GM19328 (cell line): ENCODE results near the gene GPC5.

ENCODE experiments used
- ATAC-seq: cut with Tn5 transposase; IDR thresholded peaks from one replicate; pipeline ENCODE4 v1.9.1; 2021; ENCODE audit warnings: mild to moderate bottlenecking, moderate library complexity; ENCODE audit not compliant: unreplicated experiment

GPC5 gene

DNA sequence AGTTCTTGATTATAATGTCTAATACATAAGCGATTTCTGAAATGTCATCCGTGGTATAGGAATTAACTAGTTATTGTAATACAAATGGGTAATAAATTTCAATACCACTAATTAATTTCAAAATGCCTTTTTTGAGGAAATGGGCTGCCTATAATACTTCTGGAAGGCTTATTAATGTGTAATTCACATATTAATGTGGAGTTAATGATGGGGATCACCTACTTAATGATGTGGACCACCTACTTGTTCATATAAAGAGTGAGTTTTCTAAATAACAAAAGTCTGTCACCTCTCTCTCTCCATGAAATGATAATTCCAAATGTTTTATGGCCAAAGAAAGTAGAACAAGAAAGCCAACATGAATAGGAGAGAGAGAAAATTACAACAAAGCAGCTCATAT, 914.4 kb downstream of the GPC5 start:
- ATAC-seq: no peak

- ATAC-seq: no peak
Observed at GRCh38 chr13:92313382-92313781, 915.0 kb downstream of the GPC5 start.

DNA sequence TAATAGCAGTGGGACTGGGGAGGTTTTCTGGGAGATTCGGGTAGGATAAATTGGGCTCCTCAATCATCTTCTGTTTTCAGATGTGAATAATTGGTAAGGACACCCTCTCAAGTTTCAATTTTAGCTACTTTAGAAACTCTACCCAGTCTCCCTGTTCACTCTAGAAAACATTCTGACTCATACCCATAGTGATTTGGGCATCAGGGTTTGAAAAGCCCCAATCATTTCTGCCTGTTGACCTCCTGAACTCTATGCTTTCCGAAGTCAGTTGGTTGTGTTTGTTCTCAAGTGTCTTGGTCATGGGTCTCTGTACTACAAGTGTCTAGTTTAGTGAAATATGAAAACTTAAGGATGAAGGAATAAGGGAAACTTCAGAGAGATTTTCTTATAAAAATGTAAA, 916.8 kb downstream of the GPC5 start:
- ATAC-seq: no peak

GRCh38 chr13:92316030-92316429, 917.6 kb downstream of the GPC5 start:
- no peak for ATAC-seq

- ATAC-seq: no peak
Observed at GRCh38 chr13:92317066-92317465, 918.6 kb downstream of the GPC5 start.

GRCh38 chr13:92320323-92320722, 921.9 kb downstream of the GPC5 start:
- no peak for ATAC-seq

DNA sequence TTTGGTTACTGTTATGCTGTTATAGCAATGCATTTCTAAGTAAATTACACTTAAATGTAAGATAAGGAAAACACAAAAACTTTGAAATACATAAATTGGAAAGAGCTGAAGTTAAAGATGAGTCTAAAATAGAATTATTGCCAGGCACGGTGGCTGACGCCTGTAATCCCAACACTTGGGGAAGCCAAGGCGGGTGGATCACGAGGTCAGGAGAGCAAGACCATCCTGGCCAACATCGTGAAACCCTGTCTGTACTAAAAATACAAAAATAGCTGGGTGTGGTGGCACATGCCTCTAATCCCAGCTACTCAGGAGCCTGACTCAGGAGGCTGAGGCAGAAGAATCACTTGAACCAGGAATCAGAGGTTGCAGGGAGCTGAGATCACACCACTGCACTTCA, 922.8 kb downstream of the GPC5 start:
- ATAC-seq: no peak

GRCh38 chr13:92345627-92346026, 947.2 kb downstream of the GPC5 start:
- ATAC-seq: no peak

- ATAC-seq: no peak
Observed at GRCh38 chr13:92346046-92346445, 947.6 kb downstream of the GPC5 start.

DNA sequence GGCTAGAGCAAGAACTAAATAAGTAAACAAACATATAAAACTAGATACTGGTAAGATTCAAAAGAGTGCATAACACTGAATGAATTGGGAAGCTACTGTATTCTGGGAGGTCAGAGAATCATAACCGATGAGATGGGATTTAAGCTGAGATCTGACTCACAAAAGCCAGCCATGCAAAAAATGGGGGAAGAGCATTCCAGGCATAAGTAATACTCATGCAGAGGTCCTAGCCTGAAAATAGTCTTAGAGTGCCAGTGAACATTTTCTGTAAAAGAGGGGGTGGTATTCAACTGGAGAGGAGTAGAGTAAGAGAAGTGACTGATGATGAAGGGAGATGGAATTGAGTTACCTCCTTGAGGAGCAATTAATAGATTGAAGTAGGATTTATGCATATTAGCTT, 956.2 kb downstream of the GPC5 start:
- ATAC-seq: no peak

DNA sequence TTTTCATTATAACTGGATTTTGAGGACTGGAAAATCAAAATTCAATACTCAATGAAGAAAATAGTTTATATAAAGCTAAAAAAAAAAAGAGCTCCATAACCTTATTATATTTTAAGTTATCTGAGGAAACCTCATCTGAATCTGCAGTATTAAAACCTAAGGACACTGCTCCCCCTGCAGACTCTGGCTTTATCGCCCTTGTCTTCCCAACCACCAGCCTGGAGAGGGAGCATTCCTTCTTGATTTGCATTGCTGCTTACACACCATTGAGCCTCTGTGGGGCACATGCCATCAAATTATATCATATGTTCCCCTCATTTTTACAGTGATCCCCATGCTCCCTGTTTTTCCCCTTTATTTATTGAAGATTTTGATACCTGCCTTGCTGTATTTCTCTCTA, 956.8 kb downstream of the GPC5 start:
- ATAC-seq: no peak

DNA sequence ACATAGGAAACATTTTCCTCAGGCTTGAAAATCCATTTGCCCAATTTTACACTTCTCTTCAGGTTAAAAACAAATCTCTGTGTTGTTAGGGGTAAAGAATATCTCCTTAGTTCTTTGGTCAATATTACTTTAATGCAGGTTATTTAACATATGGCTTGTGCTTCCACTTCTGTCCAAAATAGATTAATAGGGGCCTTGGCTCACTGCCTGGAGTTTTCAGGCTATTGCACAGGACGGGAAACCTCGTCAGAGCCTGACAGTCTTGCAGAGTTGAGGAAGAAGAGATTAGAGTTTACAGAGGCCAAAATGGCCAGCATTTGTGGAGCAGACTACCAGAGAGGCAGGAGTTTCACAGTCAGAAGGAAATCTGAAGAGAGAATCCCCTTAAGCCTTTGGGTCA, 964.3 kb downstream of the GPC5 start:
- no peak for ATAC-seq

GRCh38 chr13:92365904-92366303, 967.5 kb downstream of the GPC5 start:
- no peak for ATAC-seq

DNA sequence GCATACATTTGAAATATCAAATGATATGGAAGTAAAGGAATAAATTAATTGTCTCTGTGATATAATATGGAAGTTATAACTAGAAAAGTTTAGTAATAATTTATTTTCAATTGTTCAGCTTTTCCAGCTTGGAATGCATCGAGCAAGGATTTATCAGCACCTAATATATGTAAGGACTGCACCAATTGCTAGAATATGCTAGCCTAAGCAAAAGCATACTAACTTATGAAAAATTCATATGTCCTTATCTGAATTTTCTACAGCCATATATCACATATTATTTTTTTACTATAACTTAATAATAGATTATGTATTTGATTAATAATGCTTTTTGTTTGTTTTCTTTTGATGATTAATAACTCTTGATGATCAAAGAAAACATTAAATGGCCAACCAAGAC, 979.0 kb downstream of the GPC5 start:
- no peak for ATAC-seq

DNA sequence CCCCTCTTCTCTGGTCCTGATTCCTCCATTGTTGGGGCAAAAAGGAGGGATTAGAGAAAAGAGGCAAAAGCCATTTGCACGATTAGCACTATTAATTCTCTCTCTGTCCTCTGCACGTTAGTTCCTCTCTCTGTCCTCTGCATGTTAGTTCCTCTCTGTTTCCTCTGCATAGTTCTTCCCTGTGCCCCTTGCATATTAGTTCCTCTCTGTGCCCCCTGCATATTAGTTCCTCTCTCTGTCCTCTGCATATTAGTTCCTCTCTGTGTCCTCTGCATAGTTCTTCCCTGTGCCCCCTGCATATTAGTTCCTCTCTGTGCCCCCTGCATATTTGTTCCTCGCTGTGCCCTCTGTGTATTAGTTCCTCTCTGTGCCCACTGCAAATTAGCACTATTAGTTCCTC, 981.0 kb downstream of the GPC5 start:
- no peak for ATAC-seq

DNA sequence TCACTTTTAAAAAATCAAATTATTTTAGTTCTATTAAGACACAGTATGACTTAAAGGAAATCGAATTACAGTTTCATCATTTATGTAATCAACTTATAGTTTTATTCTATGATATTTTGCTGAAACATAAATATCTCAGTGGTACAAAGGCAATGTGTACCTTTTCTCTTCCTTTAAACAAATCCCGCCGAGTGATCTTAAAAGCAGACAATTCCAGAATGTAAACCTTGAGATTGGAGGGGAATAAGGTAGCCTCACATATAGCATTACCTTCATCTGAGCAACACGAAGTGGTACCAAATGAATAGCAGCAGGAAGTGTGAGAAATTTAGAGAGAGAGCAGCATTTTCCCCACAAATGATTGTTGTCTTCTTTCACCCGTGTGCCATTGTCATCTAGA, 986.0 kb downstream of the GPC5 start:
- no peak for ATAC-seq

DNA sequence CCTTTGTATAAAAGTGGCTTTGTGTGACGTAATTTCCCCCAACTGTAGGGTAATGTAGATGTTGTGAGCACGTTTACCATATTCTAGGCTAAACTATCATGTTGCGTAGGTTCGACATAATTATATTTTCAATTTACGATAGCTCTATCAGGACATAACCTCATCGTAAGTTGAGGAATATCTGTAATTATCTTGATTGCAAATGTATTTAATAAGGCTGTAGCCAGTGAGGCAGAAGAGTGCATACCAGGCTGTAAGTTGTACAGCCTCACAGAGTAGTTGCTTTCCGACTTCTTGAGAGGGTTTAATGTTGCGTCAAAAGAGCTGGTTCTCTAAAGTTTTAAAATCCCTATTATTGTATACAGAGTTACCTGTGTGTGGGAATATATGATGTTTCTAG, 988.8 kb downstream of the GPC5 start:
- ATAC-seq: no peak

- no peak for ATAC-seq
Observed at GRCh38 chr13:92390217-92390616, 991.8 kb downstream of the GPC5 start.

DNA sequence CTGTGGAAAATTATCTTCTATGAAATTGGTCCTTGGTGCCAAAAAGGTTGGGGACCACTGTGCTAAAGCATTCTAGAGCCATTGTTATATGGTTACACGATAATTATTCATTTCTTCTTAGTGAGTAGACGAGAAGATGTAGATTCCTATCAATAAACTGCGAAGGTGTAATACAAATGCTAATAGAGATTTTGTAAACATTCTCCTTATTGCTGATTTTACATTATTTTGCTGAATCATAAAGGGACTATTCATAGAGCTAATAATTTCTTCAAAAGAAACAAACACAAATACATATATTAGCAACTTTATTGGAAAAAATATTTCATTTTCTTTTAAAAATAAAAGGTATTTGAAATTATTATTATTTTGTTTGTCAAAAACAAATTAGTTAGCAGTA, 1005.2 kb downstream of the GPC5 start:
- ATAC-seq: no peak

DNA sequence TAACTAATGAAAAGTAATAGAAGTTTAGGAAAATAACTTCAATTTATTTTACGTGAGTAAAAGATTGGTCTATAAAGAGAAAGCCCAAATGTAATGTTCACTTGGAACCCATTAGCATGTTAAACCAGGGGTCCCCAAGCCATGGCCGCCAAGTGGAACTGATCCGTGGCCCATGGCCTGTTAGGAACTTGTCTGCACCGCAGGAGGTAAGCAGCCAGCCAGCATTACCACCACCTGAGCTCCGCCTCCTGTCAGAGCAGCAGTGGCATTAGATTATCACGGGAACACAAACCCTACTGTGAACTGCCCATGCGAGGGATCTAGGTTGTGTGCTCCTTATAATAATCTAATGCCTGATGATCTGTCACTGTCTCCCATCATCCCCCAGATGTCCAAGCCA, 1009.4 kb downstream of the GPC5 start:
- no peak for ATAC-seq

DNA sequence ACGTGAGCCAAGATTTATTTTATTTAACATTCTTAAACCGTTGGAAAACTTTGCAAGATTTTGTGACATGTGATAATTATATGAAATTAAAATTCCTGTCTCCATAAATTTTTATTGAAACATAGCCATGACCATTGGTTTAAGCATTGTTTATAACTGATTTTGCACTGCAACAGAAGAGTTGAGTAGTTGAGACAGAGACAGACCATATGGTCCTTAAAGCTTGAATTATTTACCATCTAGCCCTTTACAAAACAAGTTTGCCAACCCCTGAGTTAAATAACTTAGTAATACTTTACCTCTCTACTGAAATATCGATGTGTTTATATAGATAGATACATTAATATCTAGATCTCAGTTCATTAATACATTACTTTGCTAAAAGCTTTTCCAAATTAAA, 1014.1 kb downstream of the GPC5 start:
- no peak for ATAC-seq

- no peak for ATAC-seq
Observed at GRCh38 chr13:92412996-92413395, 1014.6 kb downstream of the GPC5 start.

- no peak for ATAC-seq
Observed at GRCh38 chr13:92413452-92413851, 1015.0 kb downstream of the GPC5 start.

- no peak for ATAC-seq
Observed at GRCh38 chr13:92414851-92415250, 1016.4 kb downstream of the GPC5 start.
